Measurements from ENCODE around the gene MYRIP.

DNA sequence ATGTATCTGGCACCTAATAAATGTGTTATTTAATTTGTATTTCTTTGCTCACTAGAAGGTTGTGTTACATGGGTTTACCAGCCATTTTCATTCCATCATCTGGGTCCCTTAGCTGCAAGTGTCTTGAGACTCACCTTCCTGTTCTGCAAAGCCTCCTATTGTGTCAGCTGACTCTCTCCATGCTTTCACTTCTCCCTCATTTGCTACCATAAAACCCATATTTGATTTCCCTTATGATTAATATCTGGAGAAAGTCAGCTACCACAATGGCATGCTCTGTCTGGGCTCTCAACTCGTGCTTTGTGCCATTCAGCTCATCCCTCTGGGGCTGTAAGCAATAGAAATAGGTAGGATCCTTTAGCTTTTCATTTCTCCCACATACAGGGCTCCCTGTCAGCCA is 420.6 kb downstream of the MYRIP start:
- TF ChIP-seq, protein P1, sequence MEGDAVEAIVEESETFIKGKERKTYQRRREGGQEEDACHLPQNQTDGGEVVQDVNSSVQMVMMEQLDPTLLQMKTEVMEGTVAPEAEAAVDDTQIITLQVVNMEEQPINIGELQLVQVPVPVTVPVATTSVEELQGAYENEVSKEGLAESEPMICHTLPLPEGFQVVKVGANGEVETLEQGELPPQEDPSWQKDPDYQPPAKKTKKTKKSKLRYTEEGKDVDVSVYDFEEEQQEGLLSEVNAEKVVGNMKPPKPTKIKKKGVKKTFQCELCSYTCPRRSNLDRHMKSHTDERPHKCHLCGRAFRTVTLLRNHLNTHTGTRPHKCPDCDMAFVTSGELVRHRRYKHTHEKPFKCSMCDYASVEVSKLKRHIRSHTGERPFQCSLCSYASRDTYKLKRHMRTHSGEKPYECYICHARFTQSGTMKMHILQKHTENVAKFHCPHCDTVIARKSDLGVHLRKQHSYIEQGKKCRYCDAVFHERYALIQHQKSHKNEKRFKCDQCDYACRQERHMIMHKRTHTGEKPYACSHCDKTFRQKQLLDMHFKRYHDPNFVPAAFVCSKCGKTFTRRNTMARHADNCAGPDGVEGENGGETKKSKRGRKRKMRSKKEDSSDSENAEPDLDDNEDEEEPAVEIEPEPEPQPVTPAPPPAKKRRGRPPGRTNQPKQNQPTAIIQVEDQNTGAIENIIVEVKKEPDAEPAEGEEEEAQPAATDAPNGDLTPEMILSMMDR (IDR thresholded peaks at IDR 0.05) = no peak
- TF ChIP-seq POLR2A (IDR thresholded peaks at IDR 0.05) = no peak
